ENCODE results near the gene BRMS1L.

The BRMS1L gene

GRCh38 chr14:35865611-35866324 is 39.6 kb downstream of the BRMS1L start:
- no peak for DNase-seq (ENCODE audit: low spot score)

- no peak for DNase-seq (ENCODE audit: low spot score)
These were observed 40.6 kb downstream of the BRMS1L start for GRCh38 chr14:35866595-35867279.

DNA sequence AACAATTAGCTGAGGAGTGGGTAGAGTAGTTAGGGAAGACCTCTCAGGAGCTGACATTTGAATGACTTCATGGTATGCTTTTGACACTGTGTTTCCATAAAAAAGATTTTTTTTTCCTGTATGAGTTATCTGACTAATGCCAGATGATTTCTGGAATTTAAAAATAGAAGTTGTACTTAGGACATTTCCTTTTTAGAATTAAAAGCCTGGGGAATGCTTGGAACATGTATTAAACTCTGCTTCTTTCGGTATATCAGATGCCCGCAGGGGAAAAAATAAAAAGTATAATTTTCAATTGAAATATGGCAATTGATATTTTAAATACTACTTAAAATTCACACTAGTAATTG is 41.1 kb downstream of the BRMS1L start:
- no peak for DNase-seq (ENCODE audit: low spot score)

GRCh38 chr14:35875296-35875695 is 49.2 kb downstream of the BRMS1L start:
- no peak for DNase-seq (ENCODE audit: low spot score)

- no peak for DNase-seq (ENCODE audit: low spot score)
These were observed 51.1 kb downstream of the BRMS1L start for GRCh38 chr14:35877276-35877675.

GRCh38 chr14:35878272-35879150 is 52.4 kb downstream of the BRMS1L start:
- no peak for DNase-seq (ENCODE audit: low spot score)

DNA sequence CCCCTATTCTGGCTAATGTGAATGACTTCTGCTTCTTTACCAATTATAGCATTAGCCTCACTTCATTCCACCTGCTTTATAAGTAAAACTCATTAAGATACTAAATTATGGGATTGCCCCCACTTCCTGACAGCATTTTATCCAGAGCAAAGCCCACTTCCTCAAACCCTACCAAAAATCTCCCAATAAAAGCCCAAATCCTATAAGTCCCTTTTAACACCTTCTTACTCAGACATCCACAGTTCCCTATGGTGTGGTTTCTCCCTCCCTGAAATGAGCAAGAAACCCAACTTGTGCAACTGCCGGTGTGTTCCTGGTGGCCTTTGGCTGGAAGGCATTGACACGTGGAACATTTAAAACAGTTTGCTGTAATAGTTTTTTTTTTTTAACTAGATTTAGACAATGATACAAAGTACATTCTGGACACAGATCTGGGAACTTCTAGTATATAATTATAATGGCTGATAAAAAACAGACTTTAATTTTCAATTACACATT is 53.1 kb downstream of the BRMS1L start:
- DNase-seq (ENCODE audit: low spot score) = no peak

GRCh38 chr14:35879654-35880249 is 53.6 kb downstream of the BRMS1L start:
- DNase-seq (ENCODE audit: low spot score) = no peak

- DNase-seq (ENCODE audit: low spot score) = no peak
These were observed 55.1 kb downstream of the BRMS1L start for GRCh38 chr14:35881280-35881679.

GRCh38 chr14:35883677-35884293 is 57.6 kb downstream of the BRMS1L start:
- DNase-seq (ENCODE audit: low spot score) = no peak

GRCh38 chr14:35890308-35890707 is 64.2 kb downstream of the BRMS1L start:
- DNase-seq (ENCODE audit: low spot score) = no peak

GRCh38 chr14:35895256-35895655 is 69.1 kb downstream of the BRMS1L start:
- no peak for DNase-seq (ENCODE audit: low spot score)

GRCh38 chr14:35897616-35898111 is 71.5 kb downstream of the BRMS1L start:
- DNase-seq (ENCODE audit: low spot score) = no peak

GRCh38 chr14:35898217-35898775 is 72.2 kb downstream of the BRMS1L start:
- DNase-seq (ENCODE audit: low spot score) = no peak

- DNase-seq (ENCODE audit: low spot score) = no peak
These were observed 74.6 kb downstream of the BRMS1L start for GRCh38 chr14:35900741-35901140.

GRCh38 chr14:35909665-35910064 is 83.5 kb downstream of the BRMS1L start:
- no peak for DNase-seq (ENCODE audit: low spot score)

GRCh38 chr14:35910191-35910590 is 84.1 kb downstream of the BRMS1L start:
- no peak for DNase-seq (ENCODE audit: low spot score)

GRCh38 chr14:35911097-35911496 is 85.0 kb downstream of the BRMS1L start:
- no peak for DNase-seq (ENCODE audit: low spot score)

- DNase-seq (ENCODE audit: low spot score) = no peak
These were observed 89.0 kb downstream of the BRMS1L start for GRCh38 chr14:35915185-35915584.

DNA sequence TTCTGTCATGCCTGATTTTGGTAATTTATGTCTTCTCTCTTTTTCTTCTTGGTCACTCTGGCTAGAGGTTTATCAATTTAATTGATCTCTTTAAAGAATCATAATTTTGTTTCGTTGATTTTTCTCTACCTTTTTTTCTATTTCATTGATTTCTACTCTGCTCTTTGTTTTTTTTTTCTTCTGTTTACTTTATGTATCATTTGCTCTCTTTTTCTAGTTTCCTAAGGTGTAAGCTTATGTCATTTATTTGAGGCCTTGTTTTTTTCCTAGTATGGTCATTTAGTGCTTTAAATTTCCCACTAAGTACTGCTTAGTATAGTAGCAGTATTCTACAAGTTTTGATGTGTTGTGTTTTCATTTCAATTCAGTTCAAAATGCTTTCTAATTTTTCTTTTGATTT is 89.6 kb downstream of the BRMS1L start:
- DNase-seq (ENCODE audit: low spot score) = no peak

Data from HuH-7.5 (cell line).